CD14-positive monocyte (primary cell): Measurements from ENCODE around the gene LRRN3. TPM values are rescaled to one million over a fixed set of nuclear protein-coding genes. Genes with fewer than 3 reads are reported as not detected.

Source experiments
- DNase-seq, 3 donors: peaks; one replicate each; pipeline ENCODE4 v3.0.0-alpha.2; 2011 to 2022
- H2AFZ ChIP-seq: 2 replicates; pipeline ENCODE4 v1.6.0; 2012; ENCODE audit warnings: mild to moderate bottlenecking, low read depth, low read length, inconsistent platforms; ENCODE audit not compliant: insufficient read depth, poor library complexity, severe bottlenecking
- H3K27ac ChIP-seq, 2 donors: 1 replicate in 1 of 2; 2 replicates in 1 of 2; pipeline ENCODE4 v1.5.1; 2012 to 2013; ENCODE audit warnings: low read length in 2 of 2, control low read depth in 1 of 2, inconsistent platforms in 1 of 2, low read depth in 1 of 2, mild to moderate bottlenecking in 1 of 2
- H3K27me3 ChIP-seq, 2 donors: one replicate each; pipeline versions ENCODE4 v1.6.0 to v1.6.1; 2011 to 2013; ENCODE audit warnings: low read length in 2 of 2; ENCODE audit not compliant: control insufficient read depth in 2 of 2, insufficient read depth in 2 of 2
- H3K36me3 ChIP-seq, 2 donors: replicated peaks in 1 of 2; 1 replicate in 1 of 2; 2 replicates in 1 of 2; pipeline versions ENCODE4 v1.5.1 to v1.6.1; 2012 to 2013; ENCODE audit warnings: low read length in 2 of 2, control low read depth in 1 of 2, inconsistent platforms in 1 of 2, mild to moderate bottlenecking in 1 of 2; ENCODE audit not compliant: insufficient read depth in 2 of 2, control insufficient read depth in 1 of 2
- H3K4me1 ChIP-seq, 2 donors: 1 replicate in 1 of 2; 2 replicates in 1 of 2; pipeline versions ENCODE4 v1.5.1 to v1.6.1; 2012 to 2013; ENCODE audit warnings: low read length in 2 of 2, control low read depth in 1 of 2, inconsistent platforms in 1 of 2, mild to moderate bottlenecking in 1 of 2, moderate library complexity in 1 of 2; ENCODE audit not compliant: insufficient read depth in 2 of 2, control insufficient read depth in 1 of 2
- H3K4me2 ChIP-seq: replicated peaks from 2 replicates; pipeline ENCODE3; 2012; ENCODE audit warnings: low read length, moderate library complexity, mild to moderate bottlenecking; ENCODE audit not compliant: poor library complexity, severe bottlenecking; ENCODE audit errors: extremely low read depth
- H3K4me3 ChIP-seq, 3 experiments: fragments of 200-600 bp in 1 of 3; sonication (generic) in 1 of 3; replicated peaks in 1 of 3; 1 replicate in 2 of 3; 2 replicates in 1 of 3; pipeline ENCODE4 v1.5.1; 2011 to 2013; ENCODE audit warnings: low read length in 3 of 3, mild to moderate bottlenecking in 3 of 3, control low read depth in 2 of 3, low read depth in 2 of 3, inconsistent platforms in 1 of 3, moderate library complexity in 1 of 3
- H3K79me2 ChIP-seq: 2 replicates; pipeline ENCODE4 v1.6.0; 2012; ENCODE audit warnings: mild to moderate bottlenecking, control low read depth, inconsistent platforms, low read length, moderate library complexity; ENCODE audit not compliant: insufficient read depth
- H3K9ac ChIP-seq: 2 replicates; pipeline ENCODE4 v1.6.0; 2017; ENCODE audit warnings: low read length, mild to moderate bottlenecking; ENCODE audit not compliant: insufficient read depth, poor library complexity, severe bottlenecking
- H3K9me3 ChIP-seq, 2 donors: replicated peaks in 1 of 2; 1 replicate in 1 of 2; 2 replicates in 1 of 2; pipeline versions ENCODE4 v1.5.1 to v1.6.1; 2012 to 2013; ENCODE audit warnings: low read length in 2 of 2, control low read depth in 1 of 2; ENCODE audit not compliant: control insufficient read depth in 1 of 2, insufficient read depth in 1 of 2
- H4K20me1 ChIP-seq: 2 replicates; pipeline ENCODE4 v1.6.0; 2012; ENCODE audit warnings: mild to moderate bottlenecking, low read length, control low read depth, moderate library complexity; ENCODE audit not compliant: insufficient read depth
- H3K27ac Mint-ChIP-seq, 7 donors: one replicate each; pipeline ENCODE4 v1.8.0; 2020; ENCODE audit warnings: mild to moderate bottlenecking in 7 of 7, mixed read lengths in 7 of 7, moderate library complexity in 6 of 7, inconsistent platforms in 2 of 7
- H3K27me3 Mint-ChIP-seq, 3 donors: one replicate each; pipeline ENCODE4 v1.8.0; 2021 to 2022; ENCODE audit warnings: low read depth in 3 of 3, mild to moderate bottlenecking in 3 of 3, mixed read lengths in 3 of 3, moderate library complexity in 3 of 3, inconsistent platforms in 1 of 3
- H3K36me3 Mint-ChIP-seq, 2 donors: one replicate each; pipeline ENCODE4 v1.8.0; 2020; ENCODE audit warnings: mixed read lengths in 2 of 2, inconsistent platforms in 1 of 2, mild to moderate bottlenecking in 1 of 2
- H3K4me1 Mint-ChIP-seq: one replicate; pipeline ENCODE4 v1.8.0; 2020; ENCODE audit warnings: mild to moderate bottlenecking, mixed read lengths
- H3K4me3 Mint-ChIP-seq, 2 donors: one replicate each; pipeline ENCODE4 v1.8.0; 2020; ENCODE audit warnings: mild to moderate bottlenecking in 2 of 2, mixed read lengths in 2 of 2, moderate library complexity in 1 of 2
- H3K9me3 Mint-ChIP-seq, 7 donors: one replicate each; pipeline ENCODE4 v1.8.0; 2020 to 2022; ENCODE audit warnings: mixed read lengths in 7 of 7, mild to moderate bottlenecking in 6 of 7, moderate library complexity in 6 of 7, inconsistent platforms in 2 of 7
- CTCF ChIP-seq: fragments of 200-600 bp; IDR thresholded peaks from one replicate; pipeline ENCODE4 v1.8.0; 2022; ENCODE audit warnings: antibody characterized with exemption, mild to moderate bottlenecking
- WGBS: methylation state at CpG from one replicate; pipeline ENCODE4 v1.1.5; 2013; ENCODE audit warnings: missing lambda C conversion rate; ENCODE audit not compliant: insufficient coverage; 5-methylcytosine and 5-hydroxymethylcytosine counted together
- intact Hi-C, 2 donors: fragments of 100-400 bp; cut with micrococcal nuclease; formaldehyde crosslinking; loops; one replicate each; pipeline versions ENCODE4 v1.15.0 to v1.15.1; 2023
- polyA plus RNA-seq, 3 donors: library from polyadenylated mRNA; depleted of rRNA in 1 of 3; unstranded in 2 of 3; stranded (reverse) in 1 of 3; fragments of 300-500 nt in 2 of 3; fragments of >200 nt in 1 of 3; fragmentation: Illumina TruSeq in 2 of 3; gene quantifications; 1 replicate in 2 of 3; 2 replicates in 1 of 3; pipeline ENCODE4 v1.2.3, GENCODE V29; 2012 to 2021

The LRRN3 gene
- polyA plus RNA-seq, 3 donors = 0.12 to 0.22 TPM; not detected in 1

DNA sequence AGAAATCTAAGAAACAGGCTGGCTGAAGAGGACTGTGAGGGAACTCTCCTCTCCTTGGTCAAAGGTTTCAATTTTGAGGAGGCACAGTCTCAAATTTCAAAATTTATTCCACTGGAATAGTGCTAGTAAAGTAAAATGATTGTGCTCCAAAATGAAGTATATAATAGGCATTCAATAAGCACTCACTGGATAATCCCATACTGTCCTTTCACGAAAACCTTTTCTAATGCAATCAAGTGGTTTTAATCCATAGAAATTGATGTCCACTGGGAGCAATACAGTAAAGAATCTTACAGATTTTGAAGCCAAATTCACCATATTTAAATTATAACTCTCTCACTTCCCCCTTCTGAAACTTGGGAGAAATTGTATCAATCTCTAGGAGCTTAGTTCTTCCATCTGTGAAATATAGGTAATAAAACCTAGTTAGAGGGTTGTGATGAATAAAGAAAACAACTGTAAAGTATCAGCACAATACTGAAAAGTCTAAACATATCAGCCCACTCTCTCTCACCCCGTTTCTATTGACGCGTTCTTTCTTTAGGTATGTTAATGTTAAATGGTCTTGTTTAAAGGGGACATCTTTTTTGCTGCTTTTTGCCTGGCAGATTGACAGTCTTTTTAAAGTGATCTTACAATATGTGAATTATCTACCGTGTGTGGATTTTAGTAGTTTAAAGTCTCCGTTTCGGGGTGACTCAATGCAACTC, 40.8 kb upstream of the LRRN3 start:
- Mint-ChIP-seq H3K9me3 (peaks cover 0 to 7% (median 3%) of the 10 kb centered on the region in 7 donors), H3K36me3 (no peaks in the 10 kb centered on the region), H3K27ac (no peak overlapping the region), H3K4me1 (no peaks in the 10 kb centered on the region), H3K27me3 (peaks cover 0 to 2% (median 0%) of the 10 kb centered on the region in 3 donors), H3K4me3 (no peak overlapping the region)
- Histone ChIP-seq H3K4me3 (no peak overlapping the region), H3K27me3 (no peaks in the 10 kb centered on the region), H2AFZ (no peak overlapping the region), H3K9me3 (peaks cover 0 to 3% of the 10 kb centered on the region in 2 donors), H3K4me1 (no peaks in the 10 kb centered on the region), H3K79me2 (no peaks in the 10 kb centered on the region), H4K20me1 (no peaks in the 10 kb centered on the region), H3K36me3 (no peaks in the 10 kb centered on the region), H3K9ac (no peak overlapping the region), H3K27ac (no peak overlapping the region), H3K4me2 (no peak overlapping the region)
- DNase-seq = no peak
- intact Hi-C loops = no loop called here
- no peak for TF ChIP-seq CTCF
- WGBS = no CpG with 5 or more reads among the region's 7 CpGs

GRCh38 chr7:111050875-111051416, 40.0 kb upstream of the LRRN3 start:
- WGBS = 100% methylated on average over 1 of the region's 2 CpGs
- H3K36me3 ChIP-seq = no peaks in the 10 kb centered on the region
- H3K4me3 Mint-ChIP-seq = no peak overlapping the region
- no peak overlapping the region for H3K9ac ChIP-seq
- no peak for TF ChIP-seq CTCF
- H3K36me3 Mint-ChIP-seq = no peaks in the 10 kb centered on the region
- intact Hi-C loops = no loop called here
- H3K4me3 ChIP-seq = no peak overlapping the region
- H3K79me2 ChIP-seq = no peaks in the 10 kb centered on the region
- H3K9me3 Mint-ChIP-seq = peaks cover 0 to 7% (median 3%) of the 10 kb centered on the region in 7 donors
- no peaks in the 10 kb centered on the region for H3K4me1 Mint-ChIP-seq
- no peaks in the 10 kb centered on the region for H3K27me3 ChIP-seq
- DNase-seq = no peak
- no peak overlapping the region for H3K27ac ChIP-seq
- H3K27ac Mint-ChIP-seq = no peak overlapping the region
- no peak overlapping the region for H2AFZ ChIP-seq
- H3K9me3 ChIP-seq = peaks cover 0 to 4% of the 10 kb centered on the region in 2 donors
- no peaks in the 10 kb centered on the region for H4K20me1 ChIP-seq
- H3K27me3 Mint-ChIP-seq = peaks cover 0 to 2% (median 0%) of the 10 kb centered on the region in 3 donors
- no peak overlapping the region for H3K4me2 ChIP-seq
- H3K4me1 ChIP-seq = no peaks in the 10 kb centered on the region
